ENCODE results near the gene NKTR. TPM values are rescaled to one million over a fixed set of nuclear protein-coding genes. Genes with fewer than 3 reads are reported as not detected.

NKTR gene
- total and polyA plus RNA-seq, 2 experiments from 2014 or later = 81.3 to 117 TPM

DNA sequence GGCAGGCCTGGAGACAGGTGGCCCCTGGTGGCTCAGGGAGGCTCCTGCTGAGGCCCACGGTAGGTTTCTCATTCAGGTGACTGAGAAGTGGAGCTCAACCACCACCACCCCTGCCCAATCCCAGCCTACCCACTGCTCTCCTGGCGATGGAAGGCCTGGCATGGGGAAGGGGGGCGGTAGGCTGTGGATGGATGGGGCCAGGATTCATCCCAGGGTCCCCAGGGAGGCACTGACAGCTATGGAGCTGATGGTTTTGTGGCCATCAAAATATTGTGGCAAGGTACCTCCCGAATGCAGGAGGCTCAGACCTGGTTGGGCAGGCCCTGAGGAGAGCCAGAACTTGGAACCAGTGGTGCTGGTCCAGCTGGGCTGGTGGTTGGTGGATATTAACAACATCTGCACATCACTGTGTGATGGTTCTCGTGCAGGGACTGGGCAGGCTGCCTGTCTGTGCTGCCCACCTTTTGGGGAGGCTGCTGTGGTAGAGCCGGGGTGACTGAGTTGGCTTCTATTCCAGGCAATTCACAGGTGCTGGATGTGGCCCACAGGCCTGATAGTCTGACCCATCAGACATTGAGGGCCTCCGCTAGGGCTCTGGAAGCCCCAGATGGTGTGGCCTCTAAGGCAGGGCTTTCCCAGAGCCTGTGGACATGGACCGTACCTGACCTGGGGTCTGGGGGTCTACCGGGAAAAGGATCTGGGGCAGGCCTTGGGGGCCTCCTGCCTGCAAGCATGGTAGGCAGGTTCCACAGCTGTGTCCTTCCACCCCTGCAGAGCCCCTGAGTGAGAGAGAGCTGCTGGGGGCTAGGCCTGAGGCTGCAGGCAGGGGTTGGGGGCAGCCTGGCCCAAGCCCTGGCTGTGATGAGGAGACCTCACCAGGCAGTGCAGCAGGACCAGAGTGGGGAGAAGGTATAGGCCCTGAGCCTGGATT, 56.5 kb downstream of the NKTR start:
- no peaks in the 10 kb centered on the region for H3K9me2 ChIP-seq (ENCODE audit: insufficient read depth)
- H3K4me3 Mint-ChIP-seq = no peak overlapping the region
- H3K27me3 Mint-ChIP-seq (ENCODE audit: insufficient read depth, low read depth, poor library complexity) = peaks cover 17% of the 10 kb centered on the region
- H3K4me2 ChIP-seq = no peak overlapping the region
- H3F3A ChIP-seq (replicated peaks; ENCODE audit: low read depth) = no peaks in the 10 kb centered on the region
- no peaks in the 10 kb centered on the region for H3K9me3 Mint-ChIP-seq
- DNase-seq (ENCODE audit: low spot score) = no peak
- no peak overlapping the region for H3K4me3 ChIP-seq
- no peak overlapping the region for H2AFZ ChIP-seq
- TF ChIP-seq JUNB (IDR thresholded peaks at IDR 0.05; ENCODE audit: unreplicated experiment) = no peak
- no peak for TF ChIP-seq CREB1 (CRISPR knock-in tag; IDR thresholded peaks at IDR 0.05; ENCODE audit: low read depth)
- TF ChIP-seq ZNF331 (CRISPR knock-in tag; IDR thresholded peaks at IDR 0.05; ENCODE audit: low read depth) = no peak
- TF ChIP-seq, protein P1, sequence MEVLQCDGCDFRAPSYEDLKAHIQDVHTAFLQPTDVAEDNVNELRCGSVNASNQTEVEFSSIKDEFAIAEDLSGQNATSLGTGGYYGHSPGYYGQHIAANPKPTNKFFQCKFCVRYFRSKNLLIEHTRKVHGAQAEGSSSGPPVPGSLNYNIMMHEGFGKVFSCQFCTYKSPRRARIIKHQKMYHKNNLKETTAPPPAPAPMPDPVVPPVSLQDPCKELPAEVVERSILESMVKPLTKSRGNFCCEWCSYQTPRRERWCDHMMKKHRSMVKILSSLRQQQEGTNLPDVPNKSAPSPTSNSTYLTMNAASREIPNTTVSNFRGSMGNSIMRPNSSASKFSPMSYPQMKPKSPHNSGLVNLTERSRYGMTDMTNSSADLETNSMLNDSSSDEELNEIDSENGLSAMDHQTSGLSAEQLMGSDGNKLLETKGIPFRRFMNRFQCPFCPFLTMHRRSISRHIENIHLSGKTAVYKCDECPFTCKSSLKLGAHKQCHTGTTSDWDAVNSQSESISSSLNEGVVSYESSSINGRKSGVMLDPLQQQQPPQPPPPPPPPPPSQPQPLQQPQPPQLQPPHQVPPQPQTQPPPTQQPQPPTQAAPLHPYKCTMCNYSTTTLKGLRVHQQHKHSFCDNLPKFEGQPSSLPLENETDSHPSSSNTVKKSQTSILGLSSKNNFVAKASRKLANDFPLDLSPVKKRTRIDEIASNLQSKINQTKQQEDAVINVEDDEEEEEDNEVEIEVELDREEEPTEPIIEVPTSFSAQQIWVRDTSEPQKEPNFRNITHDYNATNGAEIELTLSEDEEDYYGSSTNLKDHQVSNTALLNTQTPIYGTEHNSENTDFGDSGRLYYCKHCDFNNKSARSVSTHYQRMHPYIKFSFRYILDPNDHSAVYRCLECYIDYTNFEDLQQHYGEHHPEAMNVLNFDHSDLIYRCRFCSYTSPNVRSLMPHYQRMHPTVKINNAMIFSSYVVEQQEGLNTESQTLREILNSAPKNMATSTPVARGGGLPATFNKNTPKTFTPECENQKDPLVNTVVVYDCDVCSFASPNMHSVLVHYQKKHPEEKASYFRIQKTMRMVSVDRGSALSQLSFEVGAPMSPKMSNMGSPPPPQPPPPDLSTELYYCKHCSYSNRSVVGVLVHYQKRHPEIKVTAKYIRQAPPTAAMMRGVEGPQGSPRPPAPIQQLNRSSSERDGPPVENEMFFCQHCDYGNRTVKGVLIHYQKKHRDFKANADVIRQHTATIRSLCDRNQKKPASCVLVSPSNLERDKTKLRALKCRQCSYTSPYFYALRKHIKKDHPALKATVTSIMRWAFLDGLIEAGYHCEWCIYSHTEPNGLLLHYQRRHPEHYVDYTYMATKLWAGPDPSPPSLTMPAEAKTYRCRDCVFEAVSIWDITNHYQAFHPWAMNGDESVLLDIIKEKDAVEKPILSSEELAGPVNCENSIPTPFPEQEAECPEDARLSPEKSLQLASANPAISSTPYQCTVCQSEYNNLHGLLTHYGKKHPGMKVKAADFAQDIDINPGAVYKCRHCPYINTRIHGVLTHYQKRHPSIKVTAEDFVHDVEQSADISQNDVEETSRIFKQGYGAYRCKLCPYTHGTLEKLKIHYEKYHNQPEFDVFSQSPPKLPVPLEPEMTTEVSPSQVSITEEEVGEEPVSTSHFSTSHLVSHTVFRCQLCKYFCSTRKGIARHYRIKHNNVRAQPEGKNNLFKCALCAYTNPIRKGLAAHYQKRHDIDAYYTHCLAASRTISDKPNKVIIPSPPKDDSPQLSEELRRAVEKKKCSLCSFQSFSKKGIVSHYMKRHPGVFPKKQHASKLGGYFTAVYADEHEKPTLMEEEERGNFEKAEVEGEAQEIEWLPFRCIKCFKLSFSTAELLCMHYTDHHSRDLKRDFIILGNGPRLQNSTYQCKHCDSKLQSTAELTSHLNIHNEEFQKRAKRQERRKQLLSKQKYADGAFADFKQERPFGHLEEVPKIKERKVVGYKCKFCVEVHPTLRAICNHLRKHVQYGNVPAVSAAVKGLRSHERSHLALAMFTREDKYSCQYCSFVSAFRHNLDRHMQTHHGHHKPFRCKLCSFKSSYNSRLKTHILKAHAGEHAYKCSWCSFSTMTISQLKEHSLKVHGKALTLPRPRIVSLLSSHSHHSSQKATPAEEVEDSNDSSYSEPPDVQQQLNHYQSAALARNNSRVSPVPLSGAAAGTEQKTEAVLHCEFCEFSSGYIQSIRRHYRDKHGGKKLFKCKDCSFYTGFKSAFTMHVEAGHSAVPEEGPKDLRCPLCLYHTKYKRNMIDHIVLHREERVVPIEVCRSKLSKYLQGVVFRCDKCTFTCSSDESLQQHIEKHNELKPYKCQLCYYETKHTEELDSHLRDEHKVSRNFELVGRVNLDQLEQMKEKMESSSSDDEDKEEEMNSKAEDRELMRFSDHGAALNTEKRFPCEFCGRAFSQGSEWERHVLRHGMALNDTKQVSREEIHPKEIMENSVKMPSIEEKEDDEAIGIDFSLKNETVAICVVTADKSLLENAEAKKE (CRISPR knock-in tag; IDR thresholded peaks at IDR 0.05) = no peak
- TF ChIP-seq STAT1 (IDR thresholded peaks at IDR 0.05; ENCODE audit: unreplicated experiment) = no peak
- no peak for TF ChIP-seq ZNF114 (CRISPR knock-in tag; IDR thresholded peaks at IDR 0.05)
- no peak for TF ChIP-seq EZH2phosphoT487 (IDR thresholded peaks at IDR 0.05; ENCODE audit: unreplicated experiment)
- TF ChIP-seq, protein P2, sequence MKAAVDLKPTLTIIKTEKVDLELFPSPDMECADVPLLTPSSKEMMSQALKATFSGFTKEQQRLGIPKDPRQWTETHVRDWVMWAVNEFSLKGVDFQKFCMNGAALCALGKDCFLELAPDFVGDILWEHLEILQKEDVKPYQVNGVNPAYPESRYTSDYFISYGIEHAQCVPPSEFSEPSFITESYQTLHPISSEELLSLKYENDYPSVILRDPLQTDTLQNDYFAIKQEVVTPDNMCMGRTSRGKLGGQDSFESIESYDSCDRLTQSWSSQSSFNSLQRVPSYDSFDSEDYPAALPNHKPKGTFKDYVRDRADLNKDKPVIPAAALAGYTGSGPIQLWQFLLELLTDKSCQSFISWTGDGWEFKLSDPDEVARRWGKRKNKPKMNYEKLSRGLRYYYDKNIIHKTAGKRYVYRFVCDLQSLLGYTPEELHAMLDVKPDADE (IDR thresholded peaks at IDR 0.05) = no peak
- H4K20me1 ChIP-seq (replicated peaks; ENCODE audit: insufficient read depth) = no peaks in the 10 kb centered on the region
- H3K4me1 Mint-ChIP-seq = peaks cover 33% of the 10 kb centered on the region
- H3K79me2 ChIP-seq (replicated peaks; ENCODE audit: insufficient read depth) = no peaks in the 10 kb centered on the region
- peaks cover 22% of the 10 kb centered on the region for H3K4me1 ChIP-seq (ENCODE audit: insufficient read depth)
- no peaks in the 10 kb centered on the region for H3K36me3 ChIP-seq (ENCODE audit: insufficient read depth)
- H3K27ac Mint-ChIP-seq = no peak overlapping the region
- no peaks in the 10 kb centered on the region for H3K27me3 ChIP-seq (ENCODE audit: insufficient read depth)
- H3K36me3 Mint-ChIP-seq (ENCODE audit: low read depth) = peaks cover 5% of the 10 kb centered on the region; the same call in 2 of the 3 replicates
- no peak for ATAC-seq
- no peak overlapping the region for H3K27ac ChIP-seq (ENCODE audit: low read depth)

All from GM23338 (cell line).